K562 (cell line): ENCODE data around the gene HFE. TPM values are rescaled to one million over a fixed set of nuclear protein-coding genes. Genes with fewer than 3 reads are reported as not detected.

ENCODE experiments used
- BCLAF1 ChIP-seq, 2 experiments: fragments of 450-650 bp in 1 of 2; IDR thresholded peaks; 2 replicates each; pipeline ENCODE4 v1.6.1; 2011 to 2017; ENCODE audit warnings: low read depth in 2 of 2, antibody characterized with exemption in 1 of 2, borderline replicate concordance in 1 of 2, low read length in 1 of 2, mild to moderate bottlenecking in 1 of 2, mixed read lengths in 1 of 2; ENCODE audit not compliant: control insufficient read depth in 1 of 2
- CEBPB ChIP-seq: fragments of 450-650 bp; IDR thresholded peaks from 2 replicates; pipeline ENCODE4 v1.6.1; 2016; ENCODE audit warnings: missing genetic modification characterization, missing compliant biosample characterization
- CXXC5 ChIP-seq: fragments of 250-450 bp; sonication (Bioruptor Pico); IDR thresholded peaks from 2 replicates; pipeline ENCODE4 v1.8.0; 2022; ENCODE audit warnings: inconsistent platforms, mild to moderate bottlenecking, moderate library complexity
- DMBX1 ChIP-seq: fragments of 250-450 bp; sonication (Bioruptor Pico); IDR thresholded peaks from 2 replicates; pipeline ENCODE4 v1.8.0; 2022; ENCODE audit warnings: inconsistent platforms, mild to moderate bottlenecking, moderate library complexity, borderline replicate concordance
- ELF4 ChIP-seq: fragments of 450-650 bp; formaldehyde crosslinking; IDR thresholded peaks from 2 replicates; pipeline ENCODE4 v1.4.0; 2022; ENCODE audit warnings: missing genetic modification characterization
- EP400 ChIP-seq: fragments of 450-650 bp; IDR thresholded peaks from 2 replicates; pipeline ENCODE4 v1.6.1; 2017; ENCODE audit warnings: antibody characterized with exemption, mild to moderate bottlenecking, moderate library complexity
- FOSL1 ChIP-seq: fragments of 200-800 bp; sonication (Bioruptor generic); conservative IDR thresholded peaks from 2 replicates; pipeline ENCODE4 v1.6.1; 2016; ENCODE audit warnings: missing genetic modification characterization, missing compliant biosample characterization
- HDAC1 ChIP-seq, 2 experiments: fragments of 450-650 bp; IDR thresholded peaks; 2 replicates each; pipeline ENCODE4 v1.6.1; 2016 to 2017; ENCODE audit warnings: inconsistent platforms in 1 of 2, mild to moderate bottlenecking in 1 of 2, moderate library complexity in 1 of 2
- KDM5B ChIP-seq: fragments of 200-600 bp; sonication (generic); IDR thresholded peaks from 2 replicates; pipeline ENCODE4 v1.6.1; 2012; ENCODE audit warnings: low read depth, mild to moderate bottlenecking, moderate library complexity, low read length, control low read depth, inconsistent platforms; ENCODE audit not compliant: insufficient replicate concordance
- MAFF ChIP-seq: IDR thresholded peaks from 2 replicates; pipeline ENCODE4 v1.6.1; 2012; ENCODE audit warnings: low read length, improper control_type of control experiment
- MAZ ChIP-seq, 2 experiments: fragments of 450-650 bp in 1 of 2; sonication (generic) in 1 of 2; formaldehyde crosslinking; IDR thresholded peaks in 1 of 2; conservative IDR thresholded peaks in 1 of 2; 2 replicates each; pipeline versions ENCODE4 v1.4.0 to v1.5.0; 2020; ENCODE audit warnings: mild to moderate bottlenecking in 1 of 2, missing genetic modification reagents in 1 of 2
- MLLT1 ChIP-seq, 2 experiments: fragments of 450-650 bp; IDR thresholded peaks; 2 replicates each; pipeline ENCODE4 v1.6.1; 2016
- MTA1 ChIP-seq: fragments of 450-650 bp; IDR thresholded peaks from 2 replicates; pipeline ENCODE4 v1.6.1; 2017; ENCODE audit warnings: borderline replicate concordance
- NBN ChIP-seq: fragments of 450-650 bp; IDR thresholded peaks from 2 replicates; pipeline ENCODE4 v1.6.1; 2016; ENCODE audit warnings: low read depth, mild to moderate bottlenecking
- OTX1 ChIP-seq: fragments of 450-650 bp; formaldehyde crosslinking; IDR thresholded peaks from 2 replicates; pipeline ENCODE4 v1.4.0; 2022; ENCODE audit warnings: mild to moderate bottlenecking
- PHB2 ChIP-seq: fragments of 450-650 bp; IDR thresholded peaks from 2 replicates; pipeline ENCODE4 v1.6.1; 2017; ENCODE audit warnings: low read depth
- POLR2G ChIP-seq: fragments of 200-400 bp; formaldehyde crosslinking; IDR thresholded peaks from 2 replicates; pipeline ENCODE4 v1.6.1; 2017; ENCODE audit warnings: low read depth, mild to moderate bottlenecking, antibody characterized with exemption, low read length, moderate library complexity
- RBFOX2 ChIP-seq: fragments of 200-400 bp; formaldehyde crosslinking; IDR thresholded peaks from 2 replicates; pipeline ENCODE4 v1.6.1; 2017; ENCODE audit warnings: low read depth, mild to moderate bottlenecking, low read length, moderate library complexity
- SMARCE1 ChIP-seq: fragments of 450-650 bp; IDR thresholded peaks from 2 replicates; pipeline ENCODE4 v1.7.1; 2016; ENCODE audit warnings: mild to moderate bottlenecking
- TAL1 ChIP-seq: fragments of 450-650 bp; IDR thresholded peaks from 2 replicates; pipeline ENCODE4 v1.6.1; 2016; ENCODE audit warnings: mild to moderate bottlenecking
- ZBTB26 ChIP-seq: fragments of 450-650 bp; formaldehyde crosslinking; IDR thresholded peaks from 2 replicates; pipeline ENCODE4 v1.4.0; 2022; ENCODE audit warnings: missing genetic modification characterization
- ZNF384 ChIP-seq: IDR thresholded peaks from 2 replicates; pipeline ENCODE4 v1.6.1; 2012; ENCODE audit warnings: low read depth, low read length, improper control_type of control experiment
- polyA plus RNA-seq, 8 experiments: library from polyadenylated mRNA; depleted of rRNA in 4 of 8; stranded (reverse) in 5 of 8; unstranded in 3 of 8; fragments of >200 nt; fragmentation: Nextera tagmentation in 2 of 8; fragmentation: Illumina TruSeq in 1 of 8; extraction: Ambion mirVana in 2 of 8; extraction: Trizol in 1 of 8; gene quantifications; 2 replicates each; pipeline versions ENCODE4 v1.2.1 to v1.2.3, GENCODE V29; 2011 to 2014; ENCODE audit warnings: inconsistent platforms in 1 of 8, missing spikeins in 1 of 8
- total RNA-seq, 7 experiments: library from RNA; depleted of rRNA in 6 of 7; stranded (reverse); fragments of >200 nt in 6 of 7; fragmentation: Illumina TruSeq in 2 of 7; extraction: Trizol in 2 of 7; gene quantifications; 2 replicates each; pipeline versions ENCODE4 v1.2.1 to v1.2.3, GENCODE V29; 2011 to 2021; ENCODE audit warnings: low replicate concordance in 1 of 7

HFE gene
- total and polyA plus RNA-seq, 9 of the 15 experiments (the other 6 are each of a cell fraction or from before 2014, with no cell fraction given): 0.14 to 1.2 (median 0.76) TPM

GRCh38 chr6:26052762-26053250, 34.4 kb upstream of the HFE start (continued):
- TF ChIP-seq SMARCE1 (peak; percentile 75), HDAC1 (IDR thresholded peaks at IDR 0.05) (peak in 1 of 2 experiments; percentile 51; a peak in 1 of 4 replicates), CEBPB (tag) (peak; percentile 66; the same call in 1 of the 2 replicates), MTA1 (0 out of 2 replicates have a peak, but pooled peaks have one; percentile 25), RBFOX2 (peak; percentile 54), ZBTB26 (CRISPR knock-in tag) (0 out of 2 replicates have a peak, but pooled peaks have one; percentile 7), ZNF384 (peak; percentile 88), DMBX1 (CRISPR knock-in tag) (0 out of 2 replicates have a peak, but pooled peaks have one; percentile 33), EP400 (peak; percentile 51; the same call in 1 of the 2 replicates), MAZ (CRISPR knock-in tag; conservative IDR thresholded peaks at IDR 0.05 in 1 of 2, IDR thresholded peaks at IDR 0.05 in 1 of 2) (peak in 1 of 2 experiments; percentile 23; a peak in 1 of 4 replicates), MAFF (peak; percentile 9; the same call in 1 of the 2 replicates), POLR2G (peak; percentile 62; the same call in 1 of the 2 replicates), MLLT1 (IDR thresholded peaks at IDR 0.05) (peak; percentile 54 to 77; a peak in 3 of 4 replicates), PHB2 (0 out of 2 replicates have a peak, but pooled peaks have one; percentile 29), FOSL1 (tag) (peak; percentile 84), TAL1 (peak; percentile 34; the same call in 1 of the 2 replicates), ELF4 (0 out of 2 replicates have a peak, but pooled peaks have one; percentile 26), OTX1 (CRISPR knock-in tag) (peak; percentile 79; the same call in 1 of the 2 replicates), KDM5B (peak; percentile 18), NBN (peak; percentile 65; the same call in 1 of the 2 replicates), BCLAF1 (IDR thresholded peaks at IDR 0.05; ENCODE audit: borderline replicate concordance in 1 of 2, control insufficient read depth in 1 of 2, low read depth in 2 of 2, low read length in 1 of 2) (0 out of 4 replicates have a peak, but pooled peaks of 1 of the 2 experiments have one; percentile 77), CXXC5 (CRISPR knock-in tag) (peak; percentile 48)
